Measurements from ENCODE around the gene RALGAPA1.

DNA sequence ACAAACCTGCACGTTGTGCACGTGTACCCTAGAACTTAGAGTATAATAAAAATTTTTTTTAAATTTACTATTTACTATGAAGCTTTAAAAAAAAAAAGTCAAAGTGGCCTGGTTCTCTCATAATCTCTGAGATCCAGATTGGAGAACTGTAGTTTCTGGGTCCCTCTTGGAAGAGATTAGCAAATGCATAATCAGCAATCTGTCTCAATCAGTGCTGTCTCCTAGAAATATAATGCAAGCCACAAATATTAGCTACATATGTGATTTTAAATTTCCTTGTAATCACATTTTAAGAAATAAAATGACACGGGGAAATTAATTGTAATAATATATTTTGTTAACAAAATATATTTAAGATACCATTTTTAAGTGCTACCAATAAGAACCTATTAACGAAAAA lies 32.3 kb downstream of the RALGAPA1 start:
- TF ChIP-seq RFX5 (IDR thresholded peaks at IDR 0.05; ENCODE audit: low read length) (no peak), CTCF (IDR thresholded peaks at IDR 0.05) (no peak), ELF1 (IDR thresholded peaks at IDR 0.05) (no peak), RAD21 (IDR thresholded peaks at IDR 0.05; ENCODE audit: low read length) (no peak), FOXM1 (IDR thresholded peaks at IDR 0.05; ENCODE audit: low read depth) (no peak), GABPA (IDR thresholded peaks at IDR 0.05; ENCODE audit: low read depth) (no peak)
- TF ChIP-seq, protein P1, sequence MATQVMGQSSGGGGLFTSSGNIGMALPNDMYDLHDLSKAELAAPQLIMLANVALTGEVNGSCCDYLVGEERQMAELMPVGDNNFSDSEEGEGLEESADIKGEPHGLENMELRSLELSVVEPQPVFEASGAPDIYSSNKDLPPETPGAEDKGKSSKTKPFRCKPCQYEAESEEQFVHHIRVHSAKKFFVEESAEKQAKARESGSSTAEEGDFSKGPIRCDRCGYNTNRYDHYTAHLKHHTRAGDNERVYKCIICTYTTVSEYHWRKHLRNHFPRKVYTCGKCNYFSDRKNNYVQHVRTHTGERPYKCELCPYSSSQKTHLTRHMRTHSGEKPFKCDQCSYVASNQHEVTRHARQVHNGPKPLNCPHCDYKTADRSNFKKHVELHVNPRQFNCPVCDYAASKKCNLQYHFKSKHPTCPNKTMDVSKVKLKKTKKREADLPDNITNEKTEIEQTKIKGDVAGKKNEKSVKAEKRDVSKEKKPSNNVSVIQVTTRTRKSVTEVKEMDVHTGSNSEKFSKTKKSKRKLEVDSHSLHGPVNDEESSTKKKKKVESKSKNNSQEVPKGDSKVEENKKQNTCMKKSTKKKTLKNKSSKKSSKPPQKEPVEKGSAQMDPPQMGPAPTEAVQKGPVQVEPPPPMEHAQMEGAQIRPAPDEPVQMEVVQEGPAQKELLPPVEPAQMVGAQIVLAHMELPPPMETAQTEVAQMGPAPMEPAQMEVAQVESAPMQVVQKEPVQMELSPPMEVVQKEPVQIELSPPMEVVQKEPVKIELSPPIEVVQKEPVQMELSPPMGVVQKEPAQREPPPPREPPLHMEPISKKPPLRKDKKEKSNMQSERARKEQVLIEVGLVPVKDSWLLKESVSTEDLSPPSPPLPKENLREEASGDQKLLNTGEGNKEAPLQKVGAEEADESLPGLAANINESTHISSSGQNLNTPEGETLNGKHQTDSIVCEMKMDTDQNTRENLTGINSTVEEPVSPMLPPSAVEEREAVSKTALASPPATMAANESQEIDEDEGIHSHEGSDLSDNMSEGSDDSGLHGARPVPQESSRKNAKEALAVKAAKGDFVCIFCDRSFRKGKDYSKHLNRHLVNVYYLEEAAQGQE (IDR thresholded peaks at IDR 0.05; ENCODE audit: low read depth, low read length), result no peak
